Gastrocnemius medialis (tissue), 4 donors: Measurements from ENCODE around the gene SPIRE2.

Experiments used
- CTCF ChIP-seq, 5 experiments: fragments of 450-650 bp in 3 of 5; fragments of 200-600 bp in 2 of 5; sonication (generic) in 2 of 5; IDR thresholded peaks in 4 of 5; conservative IDR thresholded peaks in 1 of 5; 1 replicate in 4 of 5; 2 replicates in 1 of 5; pipeline ENCODE4 v1.5.1; 2016 to 2019; ENCODE audit warnings: antibody characterized with exemption in 5 of 5, mild to moderate bottlenecking in 3 of 5, moderate library complexity in 3 of 5
- POLR2A ChIP-seq, 2 donors: fragments of 450-650 bp; IDR thresholded peaks; one replicate each; pipeline ENCODE4 v1.6.1; 2017; ENCODE audit warnings: antibody characterized with exemption in 2 of 2, mild to moderate bottlenecking in 2 of 2, moderate library complexity in 2 of 2

GRCh38 chr16:89860747-89861304 lies 32.6 kb downstream of the SPIRE2 start:
- TF ChIP-seq CTCF (IDR thresholded peaks at IDR 0.05 in 4 of 5, conservative IDR thresholded peaks at IDR 0.05 in 1 of 5), result peak; percentile 79 to 95 (median 90)
- TF ChIP-seq POLR2A (IDR thresholded peaks at IDR 0.05), result no peak
